Neural cell (in vitro differentiated cells): ENCODE results near the gene TMOD1. TPM values are rescaled to one million over a fixed set of nuclear protein-coding genes. Genes with fewer than 3 reads are reported as not detected.

Experiments
- H2AFZ ChIP-seq: fragments of 200-600, 300-800 bp; sonication (generic), shearing (Covaris generic); 2 replicates; pipeline ENCODE4 v1.6.0; 2014; ENCODE audit warnings: low read depth, mild to moderate bottlenecking, antibody characterized with exemption, low read length, moderate library complexity
- H3F3A ChIP-seq: fragments of 200-600 bp; shearing (Covaris generic); 2 replicates; pipeline ENCODE4 v1.6.1; 2016; ENCODE audit warnings: mild to moderate bottlenecking, moderate library complexity, mixed read lengths, antibody characterized with exemption, low read length; ENCODE audit not compliant: insufficient read depth, poor library complexity, severe bottlenecking
- H3K27ac ChIP-seq: fragments of 200-600, 300-800 bp; sonication (generic), shearing (Covaris generic); 2 replicates; pipeline ENCODE4 v1.5.1; 2014; ENCODE audit warnings: mild to moderate bottlenecking, low read length, moderate library complexity
- H3K27me3 ChIP-seq: fragments of 300-800, 200-600 bp; sonication (generic), shearing (Covaris generic); 2 replicates; pipeline ENCODE4 v1.6.0; 2014; ENCODE audit warnings: mild to moderate bottlenecking, low read depth, low read length, moderate library complexity; ENCODE audit not compliant: insufficient read depth
- H3K36me3 ChIP-seq: fragments of 300-800, 200-600 bp; sonication (generic), shearing (Covaris generic); 2 replicates; pipeline ENCODE4 v1.5.1; 2014; ENCODE audit warnings: mild to moderate bottlenecking, antibody characterized with exemption, low read length, moderate library complexity; ENCODE audit not compliant: insufficient read depth
- H3K4me2 ChIP-seq: fragments of 300-800, 200-600 bp; sonication (generic), shearing (Covaris generic); 2 replicates; pipeline ENCODE4 v1.6.0; 2014; ENCODE audit warnings: mild to moderate bottlenecking, low read length
- H3K4me3 ChIP-seq: fragments of 300-800, 200-600 bp; sonication (generic), shearing (Covaris generic); 2 replicates; pipeline ENCODE4 v1.5.1; 2014; ENCODE audit warnings: mild to moderate bottlenecking, low read length, moderate library complexity
- H3K79me2 ChIP-seq: fragments of 200-600 bp; shearing (Covaris generic); replicated peaks from 2 replicates; pipeline ENCODE4 v1.6.0; 2014; ENCODE audit warnings: mild to moderate bottlenecking, low read length, moderate library complexity; ENCODE audit not compliant: insufficient read depth
- H3K9ac ChIP-seq: fragments of 300-800, 200-600 bp; sonication (generic), shearing (Covaris generic); 2 replicates; pipeline ENCODE4 v1.6.1; 2016; ENCODE audit warnings: mild to moderate bottlenecking, low read length, mixed read lengths
- H3K9me2 ChIP-seq: fragments of 200-600 bp; shearing (Covaris generic); 2 replicates; pipeline ENCODE4 v1.6.1; 2016; ENCODE audit warnings: mild to moderate bottlenecking, low read length, mixed read lengths; ENCODE audit not compliant: insufficient read depth
- H3K9me3 ChIP-seq: fragments of 200-600, 300-800 bp; sonication (generic), shearing (Covaris generic); 2 replicates; pipeline ENCODE4 v1.6.1; 2016; ENCODE audit warnings: mild to moderate bottlenecking, mixed run types, low read length, moderate library complexity, mixed read lengths
- H4K20me1 ChIP-seq: fragments of 200-600 bp; shearing (Covaris generic); 2 replicates; pipeline ENCODE4 v1.6.1; 2016; ENCODE audit warnings: mild to moderate bottlenecking, mixed run types; ENCODE audit not compliant: insufficient read depth
- EP300 ChIP-seq: fragments of 450-650 bp; conservative IDR thresholded peaks from 2 replicates; pipeline ENCODE4 v1.6.1; 2014; ENCODE audit warnings: antibody characterized with exemption, mild to moderate bottlenecking, moderate library complexity; ENCODE audit not compliant: poor library complexity, severe bottlenecking
- EZH2 ChIP-seq: fragments of 200-600, 300-800 bp; shearing (Covaris generic), sonication (generic); IDR thresholded peaks from 2 replicates; pipeline ENCODE4 v1.6.1; 2014; ENCODE audit warnings: antibody characterized with exemption, low read length, borderline replicate concordance, mild to moderate bottlenecking; ENCODE audit not compliant: insufficient read depth, poor library complexity, severe bottlenecking
- MXI1 ChIP-seq: fragments of 450-650 bp; conservative IDR thresholded peaks from 2 replicates; pipeline ENCODE4 v1.6.1; 2014; ENCODE audit warnings: antibody characterized with exemption, mild to moderate bottlenecking; ENCODE audit not compliant: poor library complexity, severe bottlenecking
- POLR2AphosphoS5 ChIP-seq: IDR thresholded peaks from 2 replicates; pipeline ENCODE4 v1.6.1; 2012
- RAD21 ChIP-seq: fragments of 450-650 bp; conservative IDR thresholded peaks from 2 replicates; pipeline ENCODE4 v1.6.1; 2014; ENCODE audit warnings: antibody characterized with exemption, mild to moderate bottlenecking, moderate library complexity
- SMC3 ChIP-seq: fragments of 450-650 bp; conservative IDR thresholded peaks from 2 replicates; pipeline ENCODE4 v1.6.1; 2014; ENCODE audit warnings: antibody characterized with exemption, mild to moderate bottlenecking, moderate library complexity; ENCODE audit not compliant: poor library complexity
- TAF1 ChIP-seq: IDR thresholded peaks from 2 replicates; pipeline ENCODE4 v1.6.1; 2012; ENCODE audit warnings: low read depth
- polyA plus RNA-seq: library from polyadenylated mRNA; depleted of rRNA; stranded (reverse); fragments of >200 nt; gene quantifications from 2 replicates; pipeline ENCODE4 v1.2.3, GENCODE V29; 2014
- TF ChIP-seq, protein P1 (sequence below): IDR thresholded peaks from 2 replicates; pipeline ENCODE4 v1.6.1; 2012; ENCODE audit warnings: borderline replicate concordance
- TF ChIP-seq, protein P2 (sequence below): fragments of 450-650 bp; IDR thresholded peaks from 2 replicates; pipeline ENCODE4 v1.5.1; 2014; ENCODE audit warnings: antibody characterized with exemption, mild to moderate bottlenecking, moderate library complexity; ENCODE audit not compliant: poor library complexity, severe bottlenecking

The TMOD1 gene
- polyA plus RNA-seq, 1 donor from 2014 or later, result 0.17 TPM

DNA sequence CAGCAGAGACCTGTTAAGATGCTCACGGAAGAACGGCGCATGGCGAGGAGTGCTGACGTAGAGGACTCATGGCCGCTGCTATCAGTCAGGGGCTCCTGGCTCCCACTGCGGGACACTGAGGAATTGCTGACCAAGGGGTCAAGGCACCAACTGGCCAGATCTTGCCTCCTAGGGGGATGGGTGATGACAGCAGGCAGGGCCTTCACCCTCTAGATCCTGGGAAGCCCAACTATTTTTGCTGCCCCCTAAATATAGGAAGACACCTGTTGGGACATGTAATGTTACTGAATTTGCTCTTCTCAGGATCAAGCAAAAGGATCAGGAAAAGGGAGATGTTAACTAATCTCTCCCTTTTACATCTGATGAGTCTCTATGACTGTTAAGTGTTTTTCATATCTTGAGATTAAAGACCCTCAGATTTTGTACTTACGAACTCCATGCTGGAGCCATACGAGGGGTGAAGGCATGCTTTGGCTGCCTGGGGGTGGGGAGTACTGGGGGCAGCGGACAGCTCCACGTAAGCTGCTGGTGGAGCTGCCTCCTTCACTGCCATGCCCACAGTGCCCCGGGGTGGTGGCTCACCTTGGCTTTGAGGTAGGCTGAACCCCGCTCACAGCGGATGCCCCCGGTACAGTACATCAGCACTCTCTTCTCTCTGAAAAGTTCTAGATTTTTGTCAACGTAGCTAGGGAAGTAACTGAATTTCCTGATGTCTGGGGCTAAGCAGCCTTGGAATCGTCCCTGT is 103.6 kb downstream of the TMOD1 start:
- Histone ChIP-seq H3K36me3 (no peaks in the 10 kb centered on the region), H3K9ac (no peak overlapping the region), H2AFZ (no peak overlapping the region), H4K20me1 (no peaks in the 10 kb centered on the region), H3K9me2 (no peaks in the 10 kb centered on the region), H3K4me3 (no peak overlapping the region), H3K79me2 (no peaks in the 10 kb centered on the region), H3K9me3 (no peaks in the 10 kb centered on the region), H3K27ac (no peak overlapping the region), H3K27me3 (no peaks in the 10 kb centered on the region), H3F3A (no peaks in the 10 kb centered on the region), H3K4me2 (no peak overlapping the region)
- TF ChIP-seq POLR2AphosphoS5 (no peak), EP300 (no peak), SMC3 (no peak), EZH2 (no peak), RAD21 (no peak), MXI1 (no peak), TAF1 (no peak)
- TF ChIP-seq, protein P1, sequence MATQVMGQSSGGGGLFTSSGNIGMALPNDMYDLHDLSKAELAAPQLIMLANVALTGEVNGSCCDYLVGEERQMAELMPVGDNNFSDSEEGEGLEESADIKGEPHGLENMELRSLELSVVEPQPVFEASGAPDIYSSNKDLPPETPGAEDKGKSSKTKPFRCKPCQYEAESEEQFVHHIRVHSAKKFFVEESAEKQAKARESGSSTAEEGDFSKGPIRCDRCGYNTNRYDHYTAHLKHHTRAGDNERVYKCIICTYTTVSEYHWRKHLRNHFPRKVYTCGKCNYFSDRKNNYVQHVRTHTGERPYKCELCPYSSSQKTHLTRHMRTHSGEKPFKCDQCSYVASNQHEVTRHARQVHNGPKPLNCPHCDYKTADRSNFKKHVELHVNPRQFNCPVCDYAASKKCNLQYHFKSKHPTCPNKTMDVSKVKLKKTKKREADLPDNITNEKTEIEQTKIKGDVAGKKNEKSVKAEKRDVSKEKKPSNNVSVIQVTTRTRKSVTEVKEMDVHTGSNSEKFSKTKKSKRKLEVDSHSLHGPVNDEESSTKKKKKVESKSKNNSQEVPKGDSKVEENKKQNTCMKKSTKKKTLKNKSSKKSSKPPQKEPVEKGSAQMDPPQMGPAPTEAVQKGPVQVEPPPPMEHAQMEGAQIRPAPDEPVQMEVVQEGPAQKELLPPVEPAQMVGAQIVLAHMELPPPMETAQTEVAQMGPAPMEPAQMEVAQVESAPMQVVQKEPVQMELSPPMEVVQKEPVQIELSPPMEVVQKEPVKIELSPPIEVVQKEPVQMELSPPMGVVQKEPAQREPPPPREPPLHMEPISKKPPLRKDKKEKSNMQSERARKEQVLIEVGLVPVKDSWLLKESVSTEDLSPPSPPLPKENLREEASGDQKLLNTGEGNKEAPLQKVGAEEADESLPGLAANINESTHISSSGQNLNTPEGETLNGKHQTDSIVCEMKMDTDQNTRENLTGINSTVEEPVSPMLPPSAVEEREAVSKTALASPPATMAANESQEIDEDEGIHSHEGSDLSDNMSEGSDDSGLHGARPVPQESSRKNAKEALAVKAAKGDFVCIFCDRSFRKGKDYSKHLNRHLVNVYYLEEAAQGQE, result no peak
- TF ChIP-seq, protein P2, sequence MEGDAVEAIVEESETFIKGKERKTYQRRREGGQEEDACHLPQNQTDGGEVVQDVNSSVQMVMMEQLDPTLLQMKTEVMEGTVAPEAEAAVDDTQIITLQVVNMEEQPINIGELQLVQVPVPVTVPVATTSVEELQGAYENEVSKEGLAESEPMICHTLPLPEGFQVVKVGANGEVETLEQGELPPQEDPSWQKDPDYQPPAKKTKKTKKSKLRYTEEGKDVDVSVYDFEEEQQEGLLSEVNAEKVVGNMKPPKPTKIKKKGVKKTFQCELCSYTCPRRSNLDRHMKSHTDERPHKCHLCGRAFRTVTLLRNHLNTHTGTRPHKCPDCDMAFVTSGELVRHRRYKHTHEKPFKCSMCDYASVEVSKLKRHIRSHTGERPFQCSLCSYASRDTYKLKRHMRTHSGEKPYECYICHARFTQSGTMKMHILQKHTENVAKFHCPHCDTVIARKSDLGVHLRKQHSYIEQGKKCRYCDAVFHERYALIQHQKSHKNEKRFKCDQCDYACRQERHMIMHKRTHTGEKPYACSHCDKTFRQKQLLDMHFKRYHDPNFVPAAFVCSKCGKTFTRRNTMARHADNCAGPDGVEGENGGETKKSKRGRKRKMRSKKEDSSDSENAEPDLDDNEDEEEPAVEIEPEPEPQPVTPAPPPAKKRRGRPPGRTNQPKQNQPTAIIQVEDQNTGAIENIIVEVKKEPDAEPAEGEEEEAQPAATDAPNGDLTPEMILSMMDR, result no peak

- H3K27me3 ChIP-seq, result no peaks in the 10 kb centered on the region
- H3K36me3 ChIP-seq, result peaks cover 3% of the 10 kb centered on the region
- H3F3A ChIP-seq, result no peaks in the 10 kb centered on the region
- no peaks in the 10 kb centered on the region for H3K79me2 ChIP-seq
- H3K4me3 ChIP-seq, result no peak overlapping the region
- no peak overlapping the region for H3K9ac ChIP-seq
- H4K20me1 ChIP-seq, result no peaks in the 10 kb centered on the region
- H2AFZ ChIP-seq, result no peak overlapping the region
- no peak overlapping the region for H3K27ac ChIP-seq
- peak; percentile 86 for TF ChIP-seq RAD21
- TF ChIP-seq, protein P2, result peak; percentile 89
- no peak for TF ChIP-seq POLR2AphosphoS5
- TF ChIP-seq EZH2, result no peak
- TF ChIP-seq SMC3, result peak; percentile 87
- no peaks in the 10 kb centered on the region for H3K9me2 ChIP-seq
- no peak overlapping the region for H3K4me2 ChIP-seq
- no peaks in the 10 kb centered on the region for H3K9me3 ChIP-seq
These were observed 114.1 kb downstream of the TMOD1 start for GRCh38 chr9:97615439-97616072.
